ENCODE measurements around the gene CEBPB.

DNA sequence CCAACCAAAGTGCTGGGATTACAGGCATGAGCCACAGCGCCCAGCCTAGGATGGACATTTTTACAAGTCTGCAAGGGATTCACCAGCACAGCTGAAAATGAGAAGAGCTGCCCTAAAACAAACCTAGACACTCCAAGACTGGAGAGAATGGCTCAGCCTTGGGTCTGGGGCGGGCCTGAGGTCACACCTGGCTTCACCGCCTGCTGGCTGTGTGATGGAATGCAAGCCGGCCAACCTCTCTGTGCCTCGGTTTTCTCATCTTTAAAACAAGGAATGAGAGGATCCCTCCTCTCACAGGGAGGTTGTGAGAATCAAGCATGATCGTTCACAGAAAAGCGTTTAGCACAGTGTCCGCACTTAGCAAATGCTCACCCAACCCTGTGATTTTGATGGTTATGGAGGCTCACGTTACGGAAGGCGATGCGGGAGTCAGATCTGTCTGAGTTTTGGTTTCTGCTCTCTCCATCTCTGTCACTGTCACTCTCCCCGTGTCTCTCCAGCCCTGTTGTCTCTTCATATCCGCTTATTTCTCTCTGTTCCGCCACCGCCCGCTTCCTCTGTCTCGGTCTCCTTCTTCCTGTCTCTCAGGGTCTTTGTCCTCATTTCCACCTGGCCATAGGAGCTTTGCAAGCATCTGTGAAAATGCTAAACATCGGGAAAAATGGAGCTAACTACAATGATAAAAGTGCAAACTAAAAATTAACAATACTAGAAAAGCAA, 47.6 kb downstream of the CEBPB start:
- TF ChIP-seq GATA2 (IDR thresholded peaks at IDR 0.05; ENCODE audit: low read depth, low read length) (no peak), GATA3 (IDR thresholded peaks at IDR 0.05; ENCODE audit: low read depth, low read length) (no peak)

Data from SH-SY5Y (cell line).